ENCODE measurements around the gene ARPP21.

The ARPP21 gene

GRCh38 chr3:35639254-35640186, at the start of gene ARPP21:
ARPP21 (plus strand) TSS chr3:35639525; CDS start chr3:35681752, 42,227 bp downstream.
- no peaks in the 10 kb centered on the region for H3K9me3 ChIP-seq (ENCODE audit: severe bottlenecking)
- H3K36me3 ChIP-seq, result no peaks in the 10 kb centered on the region
- H3K4me3 ChIP-seq (ENCODE audit: low read depth, low read length), result no peak within 1 kb of the TSS; the same call in 1 of the 2 replicates
- H3K27me3 ChIP-seq (ENCODE audit: insufficient read depth, low read depth, severe bottlenecking), result no peaks in the 10 kb centered on the region
- H3K27ac ChIP-seq, result no peak within 1 kb of the TSS
- no peak for TF ChIP-seq CTCF (IDR thresholded peaks at IDR 0.05; ENCODE audit: low read depth, low read length)
- DNase-seq, result no peak

GRCh38 chr3:35592589-35593295, 46.6 kb upstream of the ARPP21 start:
- Histone ChIP-seq H3K27ac (no peak overlapping the region), H3K4me3 (ENCODE audit: low read depth, low read length) (no peak overlapping the region), H3K36me3 (no peaks in the 10 kb centered on the region), H3K9me3 (ENCODE audit: severe bottlenecking) (no peaks in the 10 kb centered on the region), H3K27me3 (ENCODE audit: insufficient read depth, low read depth, severe bottlenecking) (no peaks in the 10 kb centered on the region)
- no peak for TF ChIP-seq CTCF (IDR thresholded peaks at IDR 0.05; ENCODE audit: low read depth, low read length)
- DNase-seq, result no peak

- H3K4me3 ChIP-seq (ENCODE audit: low read depth, low read length), result no peak overlapping the region
- H3K27me3 ChIP-seq (ENCODE audit: insufficient read depth, low read depth, severe bottlenecking), result no peaks in the 10 kb centered on the region
- no peak for DNase-seq
- H3K27ac ChIP-seq, result no peak overlapping the region
- no peaks in the 10 kb centered on the region for H3K36me3 ChIP-seq
- no peaks in the 10 kb centered on the region for H3K9me3 ChIP-seq (ENCODE audit: severe bottlenecking)
- TF ChIP-seq CTCF (IDR thresholded peaks at IDR 0.05; ENCODE audit: low read depth, low read length), result no peak
Measured at GRCh38 chr3:35594739-35595138, 44.6 kb upstream of the ARPP21 start.

- Histone ChIP-seq H3K4me3 (ENCODE audit: low read depth, low read length) (no peak overlapping the region), H3K27me3 (ENCODE audit: insufficient read depth, low read depth, severe bottlenecking) (no peaks in the 10 kb centered on the region), H3K36me3 (no peaks in the 10 kb centered on the region), H3K9me3 (ENCODE audit: severe bottlenecking) (no peaks in the 10 kb centered on the region), H3K27ac (no peak overlapping the region)
- no peak for TF ChIP-seq CTCF (IDR thresholded peaks at IDR 0.05; ENCODE audit: low read depth, low read length)
- DNase-seq, result no peak
Measured at GRCh38 chr3:35596335-35596995, 42.9 kb upstream of the ARPP21 start.

GRCh38 chr3:35597490-35597889, 41.8 kb upstream of the ARPP21 start:
- TF ChIP-seq CTCF (IDR thresholded peaks at IDR 0.05; ENCODE audit: low read depth, low read length), result no peak
- H3K27me3 ChIP-seq (ENCODE audit: insufficient read depth, low read depth, severe bottlenecking), result no peaks in the 10 kb centered on the region

More at GRCh38 chr3:35597490-35597889, 41.8 kb upstream of the ARPP21 start:
- Histone ChIP-seq H3K27ac (no peak overlapping the region), H3K9me3 (ENCODE audit: severe bottlenecking) (no peaks in the 10 kb centered on the region), H3K36me3 (no peaks in the 10 kb centered on the region), H3K4me3 (ENCODE audit: low read depth, low read length) (no peak overlapping the region)
- DNase-seq, result no peak

Measured in WERI-Rb-1 (cell line).